NCI-H748 (cell line): Measurements from ENCODE around the gene MRPL14.
"Not testable (repeated sequence)": the region's sequence is repeated elsewhere in the genome, so short reads cannot be mapped to it uniquely, and the experiment has no call there.

Source experiments
- DNase-seq: peaks from one replicate; lab custom pipeline; 2025; ENCODE audit not compliant: unreplicated experiment; lab: John Stamatoyannopoulos, UW

MRPL14 gene

GRCh38 chr6:44150317-44150917 is 23.2 kb upstream of the MRPL14 start:
- DNase-seq: no peak

DNA sequence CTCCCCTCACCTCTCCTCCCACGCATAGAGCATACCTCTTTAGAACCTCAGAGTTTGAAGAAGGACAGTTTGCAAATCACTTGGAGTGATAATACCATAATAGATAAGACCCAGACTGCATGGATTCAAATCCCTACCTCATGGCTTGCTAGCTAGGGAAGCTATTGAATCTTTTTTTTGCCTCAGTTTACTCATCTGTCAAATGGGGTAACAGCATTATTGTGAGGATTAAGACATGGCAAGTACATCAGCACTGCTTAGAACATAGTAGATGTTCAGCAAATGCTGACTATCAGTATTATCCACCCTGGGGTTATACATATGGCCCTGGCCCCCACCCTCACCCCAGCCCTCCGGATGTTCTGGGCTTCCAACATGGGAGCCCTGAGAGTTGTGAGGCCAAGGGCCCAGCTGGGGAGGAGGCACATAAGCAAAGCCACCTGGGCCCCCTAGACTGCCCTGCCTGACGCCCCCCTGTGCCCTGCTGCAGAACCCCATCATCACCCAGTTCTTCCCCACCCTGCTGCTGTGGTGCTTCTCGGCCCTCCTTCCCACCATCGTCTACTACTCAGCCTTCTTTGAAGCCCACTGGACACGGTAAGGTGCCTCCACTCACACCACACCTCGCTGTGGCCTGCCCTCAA is 22.2 kb upstream of the MRPL14 start:
- DNase-seq: no peak

- no peak for DNase-seq
Measured at GRCh38 chr6:44148306-44148705, 21.1 kb upstream of the MRPL14 start.

GRCh38 chr6:44147256-44147655 is 20.0 kb upstream of the MRPL14 start:
- no peak for DNase-seq

DNA sequence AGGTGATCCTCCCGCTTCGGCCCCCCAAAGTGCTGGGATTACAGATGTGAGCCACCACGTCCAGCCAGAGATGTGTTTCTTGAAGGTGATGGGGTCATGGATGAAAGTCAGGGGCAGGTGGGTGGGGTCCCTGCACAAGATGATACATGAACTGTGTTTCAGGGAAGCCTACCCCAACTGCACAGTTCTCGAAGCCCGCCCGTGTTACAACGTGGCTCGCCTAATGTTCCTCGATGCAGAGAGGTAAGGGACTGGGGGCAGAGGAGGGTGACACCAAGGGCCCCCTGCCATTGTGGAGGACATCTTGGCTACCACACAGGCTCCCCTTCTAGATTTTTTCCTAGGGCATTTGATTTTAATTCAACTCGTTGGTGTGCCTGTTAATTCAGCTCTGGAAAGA is 19.4 kb upstream of the MRPL14 start:
- DNase-seq: no peak

GRCh38 chr6:44145839-44146238 is 18.6 kb upstream of the MRPL14 start:
- no peak for DNase-seq

DNA sequence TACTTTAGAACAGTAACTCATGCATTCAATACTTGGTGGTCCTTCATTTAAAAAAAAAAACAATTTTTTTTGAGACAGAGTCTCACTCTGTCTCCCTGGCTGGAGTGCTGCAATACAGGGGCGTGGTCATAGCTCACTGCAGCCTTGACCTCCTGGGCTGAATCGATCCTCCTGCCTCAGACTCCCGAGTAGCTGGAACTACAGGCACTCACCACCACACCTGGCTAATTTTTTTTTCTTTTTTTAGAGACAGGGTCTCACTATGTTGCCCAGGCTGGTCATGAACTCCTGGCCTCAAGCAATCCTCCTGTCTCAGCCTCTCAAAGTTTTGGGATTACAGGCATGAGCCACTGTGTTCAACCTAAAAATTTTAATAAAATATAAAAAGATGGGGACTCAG is 17.3 kb upstream of the MRPL14 start:
- DNase-seq: not testable (repeated sequence)

- DNase-seq: no peak
Measured at GRCh38 chr6:44143731-44144130, 16.5 kb upstream of the MRPL14 start.

- no peak for DNase-seq
Measured at GRCh38 chr6:44142835-44143234, 15.6 kb upstream of the MRPL14 start.

DNA sequence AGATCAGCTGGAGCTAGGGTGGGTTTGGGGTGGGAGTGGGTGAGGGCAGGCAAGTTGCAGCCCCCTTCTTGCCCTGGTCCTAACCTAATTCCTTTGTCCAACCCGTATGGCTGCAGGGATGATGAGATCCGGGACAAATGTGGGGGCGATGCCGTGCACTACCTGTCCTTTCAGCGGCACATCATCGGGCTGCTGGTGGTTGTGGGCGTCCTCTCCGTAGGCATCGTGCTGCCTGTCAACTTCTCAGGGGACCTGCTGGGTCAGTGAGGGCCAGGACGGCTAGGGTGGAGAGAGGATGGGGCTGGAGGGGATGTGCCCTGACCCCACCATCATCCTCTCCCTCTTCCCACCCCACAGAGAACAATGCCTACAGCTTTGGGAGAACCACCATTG is 12.1 kb upstream of the MRPL14 start:
- DNase-seq: no peak

DNA sequence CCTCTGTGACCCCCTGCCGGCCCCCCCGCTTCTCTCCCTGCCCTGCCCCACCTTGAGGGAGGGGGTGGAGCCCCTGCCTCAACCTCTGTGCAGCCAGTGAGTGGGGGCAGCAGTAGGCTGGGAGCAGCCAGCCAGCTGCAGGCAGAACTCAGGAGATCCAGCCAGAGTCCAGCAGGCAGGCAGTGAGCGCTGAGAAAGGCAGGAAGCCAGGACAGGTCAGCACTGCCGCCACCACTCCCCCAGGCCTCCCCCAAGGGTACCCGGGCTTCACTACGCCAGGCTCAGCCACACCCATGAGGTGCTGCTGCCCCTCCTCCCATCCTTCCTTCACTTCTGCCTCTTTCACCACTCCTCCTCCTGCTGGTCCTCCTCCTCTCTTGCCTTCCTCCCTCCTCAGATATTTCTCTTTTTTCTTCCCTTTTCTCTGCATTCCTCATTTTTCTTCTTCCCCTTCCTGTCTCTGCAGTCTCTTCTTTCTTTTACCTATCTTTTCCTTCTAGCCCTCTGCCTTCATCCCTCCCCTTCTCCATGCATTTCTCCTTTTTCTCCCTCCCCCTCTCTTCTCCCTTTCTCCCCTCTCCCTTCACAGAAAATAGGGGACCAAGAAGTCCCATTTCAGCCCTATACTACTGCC is 11.6 kb upstream of the MRPL14 start:
- no peak for DNase-seq

DNA sequence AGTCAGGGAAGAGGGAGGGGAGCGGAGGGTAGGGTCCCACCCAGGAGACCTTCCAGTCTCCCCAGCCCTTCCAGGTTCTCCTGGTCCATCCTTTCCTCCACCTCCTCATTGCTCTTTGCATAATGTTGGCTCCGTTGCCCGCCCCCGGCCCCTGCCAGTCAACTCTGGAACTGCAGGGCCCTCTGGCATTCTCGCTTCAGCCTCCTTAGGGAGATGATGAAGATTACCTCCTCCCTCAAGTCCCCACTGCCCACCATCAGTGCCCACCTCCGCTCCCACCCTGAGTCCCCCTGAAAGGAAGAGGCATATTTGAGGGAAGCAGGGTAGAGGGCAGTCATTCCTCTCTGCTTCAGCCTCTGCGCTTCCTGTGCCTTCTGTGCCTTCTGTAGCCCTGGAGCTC is 8.6 kb upstream of the MRPL14 start:
- no peak for DNase-seq

- no peak for DNase-seq
Measured at GRCh38 chr6:44135173-44135758, 8.0 kb upstream of the MRPL14 start.

DNA sequence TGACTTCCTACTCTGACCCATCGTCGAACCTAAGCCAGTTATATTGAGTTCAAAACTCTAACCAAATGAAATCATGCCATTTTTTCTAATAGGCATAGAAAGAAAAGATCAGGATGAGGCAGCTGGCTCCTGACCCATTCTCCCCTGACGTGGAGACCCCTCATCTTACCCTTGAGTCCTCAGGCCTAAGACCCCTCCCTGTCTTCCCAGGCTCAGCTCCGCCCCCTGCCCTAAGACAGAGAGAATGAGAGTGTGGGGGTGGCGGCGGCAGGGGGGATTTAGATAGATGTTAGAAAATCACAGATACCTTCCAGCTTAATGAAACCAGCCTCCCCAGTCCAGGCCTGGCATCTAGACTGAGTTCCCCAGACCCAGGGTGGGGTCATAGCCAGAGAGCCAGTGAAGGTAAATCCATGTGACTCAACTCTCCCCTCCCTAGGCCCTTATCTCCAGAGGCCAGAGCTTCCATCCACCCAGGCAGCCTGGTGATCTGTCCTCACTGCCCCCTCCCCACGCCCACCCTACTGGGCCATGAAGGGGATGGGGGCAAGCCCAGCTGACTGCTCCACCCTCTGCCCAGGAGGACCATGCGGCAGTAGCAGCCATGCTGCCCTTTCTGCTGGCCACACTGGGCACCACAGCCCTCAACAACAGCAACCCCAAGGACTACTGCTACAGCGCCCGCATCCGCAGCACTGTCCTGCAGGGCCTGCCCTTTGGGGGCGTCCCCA is 6.9 kb upstream of the MRPL14 start:
- no peak for DNase-seq

DNA sequence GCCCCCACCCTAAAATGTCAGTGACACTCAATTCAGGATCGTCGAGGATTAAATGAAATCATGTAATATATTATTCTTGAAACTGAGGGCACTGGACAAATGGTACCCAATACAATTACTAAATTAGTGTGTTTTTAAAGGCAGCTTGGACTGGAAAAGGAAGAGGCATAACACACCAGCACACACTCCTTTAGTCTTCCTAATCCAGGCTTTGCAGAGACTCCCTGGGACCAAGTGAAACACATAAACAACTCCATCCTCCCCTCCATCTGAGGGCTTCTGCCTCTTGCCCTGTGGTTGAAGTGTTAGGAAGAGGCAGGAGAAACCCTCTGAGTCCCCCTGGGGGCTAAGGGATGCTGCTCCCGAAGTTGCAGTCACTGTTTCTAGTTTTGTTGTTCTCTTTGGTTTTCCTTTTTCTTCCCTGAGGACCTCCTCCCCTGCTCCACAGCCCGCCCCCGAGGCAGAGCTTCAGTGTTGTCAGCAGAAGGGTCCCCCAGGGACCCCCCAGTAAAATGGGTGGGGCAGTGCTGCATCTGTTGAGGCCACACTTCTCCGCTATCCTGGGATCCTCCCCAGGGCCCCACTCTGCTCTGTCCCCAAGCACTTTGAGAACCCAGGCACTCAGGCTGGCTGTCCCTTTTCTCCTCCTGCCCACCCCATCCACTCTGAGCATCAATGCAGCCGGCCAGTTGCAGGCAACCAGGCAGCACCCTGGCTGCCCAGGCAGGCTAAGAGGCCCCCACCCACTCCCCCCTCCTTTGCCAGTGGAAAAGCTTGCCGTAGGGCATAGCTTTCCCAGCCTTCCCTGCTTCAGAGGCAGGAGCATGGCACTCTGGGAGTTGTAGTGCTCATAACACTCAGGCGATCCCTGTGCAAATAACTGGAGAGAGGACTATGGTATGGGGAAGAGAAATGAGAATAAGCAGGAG is 6.0 kb upstream of the MRPL14 start:
- peak; percentile 62 for DNase-seq

- no peak for DNase-seq
Measured at GRCh38 chr6:44132476-44132875, 5.2 kb upstream of the MRPL14 start.

DNA sequence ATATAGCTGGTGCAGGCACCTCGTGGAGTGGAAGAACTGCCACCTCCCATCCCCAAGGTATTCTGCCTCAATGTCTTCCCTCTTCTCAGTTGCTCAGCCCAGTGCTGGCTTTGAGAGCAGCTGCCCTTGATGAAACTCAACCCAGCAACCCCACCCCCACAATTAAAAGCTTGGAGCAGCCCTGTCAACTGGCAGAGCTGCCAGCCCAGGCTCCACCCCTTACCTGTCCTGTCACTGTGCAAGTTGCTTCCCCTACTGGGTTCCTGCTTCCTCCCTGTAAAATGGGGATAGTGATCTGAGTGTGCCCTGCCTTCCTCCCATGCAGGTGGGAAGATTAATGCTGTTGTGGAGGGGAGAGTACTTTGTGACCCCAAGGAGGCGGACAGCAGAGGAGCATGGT is 4.6 kb upstream of the MRPL14 start:
- DNase-seq: peak; percentile 33

GRCh38 chr6:44129841-44130322 is 2.6 kb upstream of the MRPL14 start:
- no peak for DNase-seq

DNA sequence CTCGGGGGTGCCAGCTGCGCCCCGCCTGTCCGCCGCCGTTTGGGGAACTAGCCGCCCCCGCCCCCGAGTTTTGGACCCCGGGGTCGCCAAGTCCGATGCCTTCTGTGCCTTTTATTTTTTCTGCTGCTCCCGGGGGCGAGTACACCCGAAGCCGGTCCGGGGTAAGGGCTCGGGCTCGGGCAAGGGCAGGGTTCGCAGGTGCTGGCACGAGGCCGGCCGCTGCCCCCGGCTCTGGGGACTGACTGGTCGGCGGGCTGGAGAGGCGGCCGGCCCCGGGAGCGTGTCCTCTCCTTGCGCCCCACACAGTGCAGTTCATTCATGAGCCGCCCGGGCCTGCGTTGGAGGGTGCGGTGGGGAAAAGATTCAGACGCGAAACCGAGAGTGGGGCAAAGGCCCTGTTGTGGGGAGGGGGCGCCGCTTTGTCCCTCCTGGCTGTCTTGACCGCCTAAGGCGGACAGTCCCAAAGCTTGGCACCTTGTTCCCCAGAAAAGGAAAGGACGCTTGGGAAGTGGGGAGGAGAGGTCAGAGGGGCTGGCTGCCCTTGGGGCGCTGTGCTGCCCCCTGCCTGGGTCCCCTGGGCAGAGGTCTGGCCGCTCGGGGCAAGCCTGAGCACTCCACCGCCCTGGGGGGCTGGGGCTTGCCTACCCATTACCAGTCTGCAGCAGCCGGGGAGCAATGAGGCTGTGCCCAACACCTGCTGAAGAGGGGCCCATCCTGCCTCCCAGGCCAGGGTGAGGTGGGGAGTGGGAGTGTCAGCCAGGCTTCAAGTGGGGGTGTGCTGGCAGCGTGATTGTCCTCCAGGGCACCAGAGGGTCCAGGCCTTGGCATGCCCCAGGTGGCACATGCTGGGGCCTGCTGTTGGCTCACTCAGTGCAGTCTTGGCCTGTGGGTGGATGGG is 1.0 kb upstream of the MRPL14 start:
- peak; percentile 56 for DNase-seq
